Endothelial cell of umbilical vein (primary cell): Measurements from ENCODE around the gene SSTR5.

Source experiments
- POLR2A ChIP-seq: IDR thresholded peaks from 2 replicates; pipeline ENCODE4 v1.6.1; 2012; ENCODE audit warnings: low read depth, mild to moderate bottlenecking, control low read depth, low read length
- POLR2AphosphoS5 ChIP-seq: IDR thresholded peaks from 2 replicates; pipeline ENCODE4 v1.6.1; 2012; ENCODE audit warnings: low read depth, mild to moderate bottlenecking, control low read depth, low read length, moderate library complexity; ENCODE audit not compliant: insufficient read depth
- TF ChIP-seq, protein P1 (sequence below), 2 donors: IDR thresholded peaks; 1 replicate in 1 of 2; 2 replicates in 1 of 2; pipeline ENCODE4 v1.5.1; 2011; ENCODE audit warnings: low read length in 2 of 2, mild to moderate bottlenecking in 2 of 2, moderate library complexity in 2 of 2, control low read depth in 1 of 2, inconsistent platforms in 1 of 2, low read depth in 1 of 2; ENCODE audit not compliant: insufficient read depth in 1 of 2; ENCODE audit errors: extremely low read depth in 1 of 2
- TF ChIP-seq, protein P2 (sequence below): IDR thresholded peaks from 2 replicates; pipeline ENCODE4 v1.6.1; 2011; ENCODE audit not compliant: insufficient read depth, insufficient read length

DNA sequence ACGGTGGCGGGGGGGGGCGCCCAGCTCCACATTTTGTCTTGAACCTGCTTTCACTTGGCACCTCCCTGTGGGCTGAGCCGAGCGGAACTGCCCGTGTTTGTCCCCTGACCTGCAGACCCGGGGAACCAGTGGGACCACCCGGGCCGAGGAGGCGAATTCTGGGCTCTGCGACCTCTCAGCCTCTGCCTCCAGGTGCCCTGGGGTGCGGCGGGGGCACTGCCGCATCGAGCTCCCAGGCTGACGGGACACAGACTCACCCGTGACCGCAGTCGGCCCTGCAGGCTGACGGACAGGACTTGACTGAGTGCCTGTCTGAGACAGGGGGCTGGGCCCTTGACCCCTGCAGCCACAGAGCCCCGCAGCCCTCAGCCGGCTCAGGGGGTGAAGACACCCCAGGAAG, 34.6 kb downstream of the SSTR5 start:
- TF ChIP-seq POLR2AphosphoS5 (no peak), POLR2A (no peak)
- TF ChIP-seq, protein P1, sequence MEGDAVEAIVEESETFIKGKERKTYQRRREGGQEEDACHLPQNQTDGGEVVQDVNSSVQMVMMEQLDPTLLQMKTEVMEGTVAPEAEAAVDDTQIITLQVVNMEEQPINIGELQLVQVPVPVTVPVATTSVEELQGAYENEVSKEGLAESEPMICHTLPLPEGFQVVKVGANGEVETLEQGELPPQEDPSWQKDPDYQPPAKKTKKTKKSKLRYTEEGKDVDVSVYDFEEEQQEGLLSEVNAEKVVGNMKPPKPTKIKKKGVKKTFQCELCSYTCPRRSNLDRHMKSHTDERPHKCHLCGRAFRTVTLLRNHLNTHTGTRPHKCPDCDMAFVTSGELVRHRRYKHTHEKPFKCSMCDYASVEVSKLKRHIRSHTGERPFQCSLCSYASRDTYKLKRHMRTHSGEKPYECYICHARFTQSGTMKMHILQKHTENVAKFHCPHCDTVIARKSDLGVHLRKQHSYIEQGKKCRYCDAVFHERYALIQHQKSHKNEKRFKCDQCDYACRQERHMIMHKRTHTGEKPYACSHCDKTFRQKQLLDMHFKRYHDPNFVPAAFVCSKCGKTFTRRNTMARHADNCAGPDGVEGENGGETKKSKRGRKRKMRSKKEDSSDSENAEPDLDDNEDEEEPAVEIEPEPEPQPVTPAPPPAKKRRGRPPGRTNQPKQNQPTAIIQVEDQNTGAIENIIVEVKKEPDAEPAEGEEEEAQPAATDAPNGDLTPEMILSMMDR (IDR thresholded peaks at IDR 0.05; ENCODE audit: extremely low read depth in 1 of 2, insufficient read depth in 1 of 2, low read depth in 1 of 2, low read length in 2 of 2) = no peak
- TF ChIP-seq, protein P2, sequence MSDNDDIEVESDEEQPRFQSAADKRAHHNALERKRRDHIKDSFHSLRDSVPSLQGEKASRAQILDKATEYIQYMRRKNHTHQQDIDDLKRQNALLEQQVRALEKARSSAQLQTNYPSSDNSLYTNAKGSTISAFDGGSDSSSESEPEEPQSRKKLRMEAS = no peak
